Neural progenitor cell (in vitro differentiated cells): Measurements from ENCODE around the gene ZNF154. TPM values are rescaled to one million over a fixed set of nuclear protein-coding genes. Genes with fewer than 3 reads are reported as not detected.

Source experiments
- DNase-seq: peaks from one replicate; pipeline ENCODE4 v3.0.0-alpha.2; 2016; ENCODE audit warnings: low spot score
- H2AFZ ChIP-seq: fragments of 200-600 bp; sonication (generic); replicated peaks from 2 replicates; pipeline ENCODE4 v1.6.1; 2016; ENCODE audit warnings: antibody characterized with exemption
- H3F3A ChIP-seq: fragments of 200-600 bp; sonication (generic); 2 replicates; pipeline ENCODE4 v1.6.1; 2016; ENCODE audit warnings: antibody characterized with exemption, low read depth
- H3K27ac ChIP-seq: fragments of 200-600 bp; sonication (generic); 2 replicates; pipeline ENCODE4 v1.5.1; 2016; ENCODE audit warnings: mild to moderate bottlenecking
- H3K27me3 ChIP-seq: fragments of 200-600 bp; sonication (generic); 2 replicates; pipeline ENCODE4 v1.6.1; 2016; ENCODE audit warnings: mild to moderate bottlenecking, moderate library complexity
- H3K36me3 ChIP-seq: fragments of 200-600 bp; sonication (generic); 2 replicates; pipeline ENCODE4 v1.5.1; 2016
- H3K4me1 ChIP-seq: fragments of 200-600 bp; sonication (generic); 2 replicates; pipeline ENCODE4 v1.6.1; 2016; ENCODE audit warnings: mixed run types
- H3K4me2 ChIP-seq: fragments of 200-600 bp; sonication (generic); 2 replicates; pipeline ENCODE4 v1.6.1; 2016
- H3K4me3 ChIP-seq: fragments of 200-600 bp; sonication (generic); 2 replicates; pipeline ENCODE4 v1.5.1; 2016
- H3K79me2 ChIP-seq: fragments of 200-600 bp; sonication (generic); 2 replicates; pipeline ENCODE4 v1.6.1; 2016; ENCODE audit warnings: low read depth
- H3K9ac ChIP-seq: fragments of 200-600 bp; sonication (generic); 2 replicates; pipeline ENCODE4 v1.6.1; 2016
- H3K9me3 ChIP-seq: fragments of 200-600 bp; sonication (generic); 2 replicates; pipeline ENCODE4 v1.5.1; 2016; ENCODE audit warnings: low read depth
- H4K20me1 ChIP-seq: fragments of 200-600 bp; sonication (generic); 2 replicates; pipeline ENCODE4 v1.6.1; 2016; ENCODE audit warnings: low read depth
- H3K27ac Mint-ChIP-seq: 3 replicates; pipeline ENCODE4 v1.8.0; 2021; ENCODE audit warnings: mixed read lengths
- H3K27me3 Mint-ChIP-seq: 2 replicates; pipeline ENCODE4 v1.8.0; 2022; ENCODE audit warnings: low read depth, mild to moderate bottlenecking, inconsistent platforms, moderate library complexity, mixed read lengths; ENCODE audit not compliant: insufficient read depth
- H3K36me3 Mint-ChIP-seq: 3 replicates; pipeline ENCODE4 v1.8.0; 2021; ENCODE audit warnings: mixed read lengths
- H3K4me1 Mint-ChIP-seq: 3 replicates; pipeline ENCODE4 v1.8.0; 2021; ENCODE audit warnings: mixed read lengths
- H3K4me3 Mint-ChIP-seq: 3 replicates; pipeline ENCODE4 v1.8.0; 2021; ENCODE audit warnings: mild to moderate bottlenecking, moderate library complexity, mixed read lengths
- H3K9me3 Mint-ChIP-seq: 3 replicates; pipeline ENCODE4 v1.8.0; 2020; ENCODE audit warnings: mixed read lengths
- EZH2 ChIP-seq: fragments of 200-600 bp; sonication (generic); IDR thresholded peaks from 2 replicates; pipeline ENCODE4 v1.6.1; 2017; ENCODE audit warnings: antibody characterized with exemption, mild to moderate bottlenecking, moderate library complexity
- EZH2phosphoT487 ChIP-seq: fragments of 200-600 bp; sonication (generic); IDR thresholded peaks from 2 replicates; pipeline ENCODE4 v1.6.1; 2017; ENCODE audit warnings: antibody characterized with exemption
- total RNA-seq: library from RNA; depleted of rRNA; stranded (reverse); fragments of >200 nt; gene quantifications from 2 replicates; pipeline ENCODE4 v1.2.3, GENCODE V29; 2015; ENCODE audit warnings: low replicate concordance
- TF ChIP-seq, protein P1 (sequence below): fragments of 200-600 bp; sonication (generic); IDR thresholded peaks from 2 replicates; pipeline ENCODE4 v1.5.1; 2017; ENCODE audit warnings: antibody characterized with exemption, mild to moderate bottlenecking

The ZNF154 gene
- total RNA-seq, 1 donor from 2014 or later: 17.3 TPM

DNA sequence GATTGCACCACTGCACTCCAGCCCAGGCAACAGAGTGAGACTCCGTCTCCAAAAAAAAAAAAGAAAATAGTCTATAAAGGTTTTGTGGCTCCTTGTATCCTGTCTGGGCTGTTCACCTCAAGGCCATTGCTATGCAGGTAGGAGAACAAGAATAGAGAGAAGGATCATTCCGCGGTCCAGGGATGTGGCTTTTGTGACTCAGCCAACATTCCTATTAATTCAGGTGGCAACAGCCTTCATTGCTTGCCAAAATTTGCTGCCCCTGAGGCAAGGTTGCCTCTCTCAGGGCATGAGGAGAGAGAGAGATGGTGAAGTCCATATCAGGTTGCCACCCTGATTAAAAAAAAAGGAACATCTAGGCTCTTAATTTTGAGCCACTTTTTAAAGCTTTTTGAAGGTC is 19.3 kb downstream of the ZNF154 start:
- TF ChIP-seq EZH2phosphoT487 (no peak), EZH2 (no peak)
- TF ChIP-seq, protein P1, sequence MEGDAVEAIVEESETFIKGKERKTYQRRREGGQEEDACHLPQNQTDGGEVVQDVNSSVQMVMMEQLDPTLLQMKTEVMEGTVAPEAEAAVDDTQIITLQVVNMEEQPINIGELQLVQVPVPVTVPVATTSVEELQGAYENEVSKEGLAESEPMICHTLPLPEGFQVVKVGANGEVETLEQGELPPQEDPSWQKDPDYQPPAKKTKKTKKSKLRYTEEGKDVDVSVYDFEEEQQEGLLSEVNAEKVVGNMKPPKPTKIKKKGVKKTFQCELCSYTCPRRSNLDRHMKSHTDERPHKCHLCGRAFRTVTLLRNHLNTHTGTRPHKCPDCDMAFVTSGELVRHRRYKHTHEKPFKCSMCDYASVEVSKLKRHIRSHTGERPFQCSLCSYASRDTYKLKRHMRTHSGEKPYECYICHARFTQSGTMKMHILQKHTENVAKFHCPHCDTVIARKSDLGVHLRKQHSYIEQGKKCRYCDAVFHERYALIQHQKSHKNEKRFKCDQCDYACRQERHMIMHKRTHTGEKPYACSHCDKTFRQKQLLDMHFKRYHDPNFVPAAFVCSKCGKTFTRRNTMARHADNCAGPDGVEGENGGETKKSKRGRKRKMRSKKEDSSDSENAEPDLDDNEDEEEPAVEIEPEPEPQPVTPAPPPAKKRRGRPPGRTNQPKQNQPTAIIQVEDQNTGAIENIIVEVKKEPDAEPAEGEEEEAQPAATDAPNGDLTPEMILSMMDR: no peak
- no peak overlapping the region for H2AFZ ChIP-seq
- no peak overlapping the region for H3K4me2 ChIP-seq
- no peak overlapping the region for H3K4me3 Mint-ChIP-seq
- H3K9ac ChIP-seq: no peak overlapping the region
- no peak for DNase-seq
- H3F3A ChIP-seq: peaks cover 46% of the 10 kb centered on the region
- H3K36me3 ChIP-seq: peaks cover 58% of the 10 kb centered on the region
- peaks cover 87% of the 10 kb centered on the region for H3K9me3 Mint-ChIP-seq
- H3K4me1 Mint-ChIP-seq: no peaks in the 10 kb centered on the region
- peaks cover 81% of the 10 kb centered on the region for H3K36me3 Mint-ChIP-seq
- H3K27ac ChIP-seq: no peak overlapping the region
- H3K79me2 ChIP-seq: peaks cover 86% of the 10 kb centered on the region
- peaks cover 40% of the 10 kb centered on the region for H3K9me3 ChIP-seq
- H3K27me3 Mint-ChIP-seq: peaks cover 19% of the 10 kb centered on the region
- H3K27me3 ChIP-seq: no peaks in the 10 kb centered on the region
- no peak overlapping the region for H3K4me3 ChIP-seq
- H4K20me1 ChIP-seq: no peaks in the 10 kb centered on the region
- no peak overlapping the region for H3K27ac Mint-ChIP-seq
- H3K4me1 ChIP-seq: no peaks in the 10 kb centered on the region

DNA sequence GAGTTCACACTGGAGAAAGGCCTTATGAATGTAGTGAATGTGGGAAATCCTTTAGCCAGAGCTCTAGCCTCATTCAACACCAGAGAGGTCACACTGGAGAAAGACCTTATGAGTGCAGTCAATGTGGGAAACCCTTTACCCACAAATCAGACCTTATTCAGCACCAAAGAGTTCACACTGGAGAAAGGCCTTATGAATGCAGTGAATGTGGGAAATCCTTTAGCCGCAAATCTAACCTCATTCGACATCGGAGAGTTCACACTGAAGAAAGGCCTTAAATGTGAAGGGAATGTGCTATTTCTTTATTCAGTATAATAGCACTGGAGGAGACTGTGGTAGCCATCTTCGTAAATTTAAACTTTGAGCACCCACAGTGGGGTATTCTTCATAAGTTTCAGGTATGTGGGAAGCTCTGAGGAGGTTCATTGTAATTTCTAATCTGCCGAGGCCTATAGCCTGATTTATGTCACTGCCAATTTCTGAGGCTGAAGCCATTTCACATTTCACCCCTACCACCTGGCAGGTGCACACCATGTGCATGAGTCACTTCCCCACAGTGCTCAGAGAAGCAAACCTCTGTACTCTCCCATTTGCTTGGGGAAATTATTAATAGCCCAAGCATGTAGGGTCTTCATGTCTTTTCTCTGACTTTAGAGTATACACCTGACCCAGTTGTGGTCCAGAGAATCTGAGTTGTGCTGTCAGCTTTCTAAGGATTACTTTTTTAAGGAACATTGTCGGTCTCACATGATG is 20.8 kb downstream of the ZNF154 start:
- Mint-ChIP-seq H3K4me3 (no peak overlapping the region), H3K27ac (no peak overlapping the region), H3K36me3 (peaks cover 83% of the 10 kb centered on the region), H3K4me1 (peaks cover 4% of the 10 kb centered on the region), H3K9me3 (peaks cover 88% of the 10 kb centered on the region), H3K27me3 (peaks cover 17% of the 10 kb centered on the region)
- peaks cover 53% of the 10 kb centered on the region for H3K9me3 ChIP-seq
- no peak overlapping the region for H3K9ac ChIP-seq
- no peak overlapping the region for H3K4me3 ChIP-seq
- TF ChIP-seq, protein P1: no peak
- TF ChIP-seq EZH2phosphoT487 (no peak), EZH2 (no peak)
- no peaks in the 10 kb centered on the region for H4K20me1 ChIP-seq
- H3K36me3 ChIP-seq: peaks cover 72% of the 10 kb centered on the region
- H3K79me2 ChIP-seq: peaks cover 97% of the 10 kb centered on the region
- no peak for DNase-seq
- no peak overlapping the region for H2AFZ ChIP-seq
- no peaks in the 10 kb centered on the region for H3K27me3 ChIP-seq
- H3K27ac ChIP-seq: no peak overlapping the region
- H3K4me2 ChIP-seq: no peak overlapping the region
- peaks cover under 1% of the 10 kb centered on the region for H3K4me1 ChIP-seq
- H3F3A ChIP-seq: peaks cover 33% of the 10 kb centered on the region

DNA sequence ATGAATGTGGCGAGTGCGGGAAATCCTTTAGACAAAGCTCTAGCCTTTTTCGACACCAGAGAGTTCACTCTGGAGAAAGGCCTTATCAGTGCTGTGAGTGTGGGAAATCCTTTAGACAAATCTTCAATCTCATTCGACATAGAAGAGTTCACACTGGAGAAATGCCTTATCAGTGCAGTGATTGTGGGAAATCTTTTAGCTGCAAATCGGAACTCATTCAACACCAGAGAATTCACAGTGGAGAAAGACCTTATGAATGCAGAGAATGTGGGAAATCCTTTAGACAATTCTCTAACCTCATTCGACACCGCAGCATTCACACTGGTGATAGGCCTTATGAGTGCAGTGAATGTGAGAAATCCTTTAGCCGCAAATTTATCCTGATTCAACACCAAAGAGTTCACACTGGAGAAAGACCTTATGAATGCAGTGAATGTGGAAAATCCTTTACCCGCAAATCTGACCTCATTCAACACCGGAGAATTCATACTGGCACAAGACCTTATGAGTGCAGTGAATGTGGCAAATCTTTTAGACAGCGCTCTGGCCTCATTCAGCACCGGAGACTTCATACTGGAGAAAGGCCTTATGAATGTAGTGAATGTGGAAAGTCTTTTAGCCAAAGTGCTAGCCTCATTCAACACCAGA is 21.5 kb downstream of the ZNF154 start:
- peaks cover 84% of the 10 kb centered on the region for H3K36me3 Mint-ChIP-seq
- no peaks in the 10 kb centered on the region for H4K20me1 ChIP-seq
- no peak for DNase-seq
- no peak overlapping the region for H3K27ac Mint-ChIP-seq
- peaks cover 8% of the 10 kb centered on the region for H3K4me1 ChIP-seq
- peaks cover 11% of the 10 kb centered on the region for H3K4me1 Mint-ChIP-seq
- peaks cover 100% of the 10 kb centered on the region for H3K79me2 ChIP-seq
- no peak overlapping the region for H3K9ac ChIP-seq
- peaks cover 57% of the 10 kb centered on the region for H3K9me3 ChIP-seq
- no peak overlapping the region for H3K4me3 ChIP-seq
- H3K27me3 ChIP-seq: no peaks in the 10 kb centered on the region
- H3K4me2 ChIP-seq: no peak overlapping the region
- no peak overlapping the region for H3K4me3 Mint-ChIP-seq
- H2AFZ ChIP-seq: no peak overlapping the region
- H3K36me3 ChIP-seq: peaks cover 75% of the 10 kb centered on the region
- no peak overlapping the region for H3K27ac ChIP-seq
- peaks cover 17% of the 10 kb centered on the region for H3K27me3 Mint-ChIP-seq
- H3F3A ChIP-seq: peaks cover 27% of the 10 kb centered on the region
- H3K9me3 Mint-ChIP-seq: peaks cover 89% of the 10 kb centered on the region
- TF ChIP-seq, protein P1: no peak
- TF ChIP-seq EZH2phosphoT487: no peak
- no peak for TF ChIP-seq EZH2
